NK-92 (cell line): ENCODE data around the gene KCNQ2.

Source experiments
- DNase-seq: peaks from one replicate; lab custom pipeline; 2025; ENCODE audit not compliant: unreplicated experiment; lab: John Stamatoyannopoulos, UW

The KCNQ2 gene

DNA sequence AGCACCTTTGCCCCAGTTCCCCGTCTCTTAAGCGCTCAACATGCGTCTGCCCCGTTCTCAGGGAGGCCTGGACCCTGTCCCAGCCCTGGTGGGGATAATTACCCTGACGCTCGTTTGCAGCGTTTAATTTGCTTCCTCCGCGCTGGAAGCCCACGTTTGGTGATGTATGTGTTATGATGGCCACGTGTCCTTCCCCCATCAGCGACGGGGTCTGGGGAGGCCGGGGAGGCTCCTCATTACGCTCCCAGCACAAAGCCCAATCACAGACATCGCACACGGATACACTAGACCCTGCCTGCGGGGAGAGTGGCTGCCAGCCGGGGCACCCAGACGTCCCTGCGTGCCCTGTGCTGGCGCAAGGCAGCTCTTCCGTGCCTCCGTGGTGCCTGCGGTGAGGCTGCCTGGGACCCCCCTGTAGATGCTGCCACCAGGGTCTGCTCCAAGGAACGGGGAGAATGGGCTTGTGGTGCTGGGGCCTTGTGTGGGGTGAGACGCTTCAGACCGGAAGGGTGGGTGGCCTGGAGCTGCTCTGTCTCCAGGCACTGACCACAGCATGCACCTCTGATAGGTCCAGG lies 101.1 kb downstream of the KCNQ2 start:
- DNase-seq: no peak

GRCh38 chr20:63370618-63371187 lies 101.8 kb downstream of the KCNQ2 start:
- no peak for DNase-seq

DNA sequence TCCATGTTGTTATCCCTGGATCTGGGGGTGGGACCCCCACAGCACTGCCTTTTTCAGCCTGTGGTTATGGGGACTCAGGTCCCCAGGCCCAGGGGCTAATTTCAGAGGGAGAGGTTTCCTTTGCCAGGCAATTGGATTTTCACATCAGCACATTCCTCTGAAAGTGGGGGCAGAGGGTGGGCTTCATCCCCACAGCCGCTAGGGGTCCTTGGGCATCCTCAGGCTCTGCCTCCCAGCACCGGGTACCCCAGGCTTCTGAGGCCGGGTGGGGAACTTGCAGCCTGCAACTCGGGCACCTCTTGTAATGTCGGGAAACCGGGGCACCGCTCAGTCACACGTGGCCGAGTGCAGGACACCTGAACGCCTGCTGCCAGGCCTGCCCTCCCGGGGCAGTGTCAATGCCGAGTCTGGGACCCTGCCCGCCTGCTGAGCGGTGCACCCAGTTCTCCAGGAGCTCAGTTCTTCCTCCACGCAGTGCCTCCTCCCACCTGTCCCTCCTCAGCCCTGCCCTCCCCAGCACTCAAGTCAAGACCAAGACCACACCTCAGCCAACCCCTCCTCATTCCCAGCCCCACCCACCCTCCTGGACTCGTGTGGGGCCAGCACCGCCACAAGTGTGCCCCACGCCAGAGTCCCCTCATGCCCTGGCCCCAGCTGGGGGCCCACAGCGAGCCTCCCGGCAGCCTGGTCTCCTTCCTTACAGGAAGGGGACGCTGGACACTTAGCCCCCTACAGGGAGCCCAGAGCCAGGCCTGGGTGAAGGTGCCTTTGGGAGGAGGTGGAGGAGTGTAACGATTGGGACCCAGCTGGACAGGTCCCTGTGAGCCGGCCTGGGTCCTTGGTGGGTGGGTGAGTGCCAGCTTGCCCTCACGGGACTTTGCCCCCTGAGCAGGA lies 102.5 kb downstream of the KCNQ2 start:
- DNase-seq: no peak

DNA sequence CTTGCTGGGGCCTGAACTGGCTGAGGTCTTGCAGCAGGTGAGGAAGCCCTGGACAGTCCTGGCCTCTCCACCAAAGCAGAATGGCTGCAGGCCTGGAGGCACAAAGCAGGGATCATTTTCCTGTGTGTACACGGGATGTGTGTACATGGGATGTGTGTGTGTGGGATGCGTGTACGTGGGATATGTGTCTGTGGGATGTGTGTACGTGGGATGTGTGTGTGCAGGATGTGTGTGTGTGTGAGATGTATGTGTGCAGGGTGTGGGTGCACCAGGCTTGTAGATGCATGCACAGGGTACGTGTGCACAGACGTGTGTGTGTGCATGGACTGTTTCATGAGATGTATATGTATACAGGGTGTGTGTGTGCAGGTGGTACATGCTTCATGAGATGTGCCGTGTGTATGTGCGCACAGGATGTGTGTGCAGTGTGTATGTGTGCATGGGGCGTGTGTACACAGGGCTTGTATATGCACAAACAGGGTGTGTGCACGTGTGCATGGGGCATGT lies 103.4 kb downstream of the KCNQ2 start:
- no peak for DNase-seq

- no peak for DNase-seq
Observed at GRCh38 chr20:63368151-63368550, 104.3 kb downstream of the KCNQ2 start.

- no peak for DNase-seq
Observed at GRCh38 chr20:63367446-63368055, 104.9 kb downstream of the KCNQ2 start.

DNA sequence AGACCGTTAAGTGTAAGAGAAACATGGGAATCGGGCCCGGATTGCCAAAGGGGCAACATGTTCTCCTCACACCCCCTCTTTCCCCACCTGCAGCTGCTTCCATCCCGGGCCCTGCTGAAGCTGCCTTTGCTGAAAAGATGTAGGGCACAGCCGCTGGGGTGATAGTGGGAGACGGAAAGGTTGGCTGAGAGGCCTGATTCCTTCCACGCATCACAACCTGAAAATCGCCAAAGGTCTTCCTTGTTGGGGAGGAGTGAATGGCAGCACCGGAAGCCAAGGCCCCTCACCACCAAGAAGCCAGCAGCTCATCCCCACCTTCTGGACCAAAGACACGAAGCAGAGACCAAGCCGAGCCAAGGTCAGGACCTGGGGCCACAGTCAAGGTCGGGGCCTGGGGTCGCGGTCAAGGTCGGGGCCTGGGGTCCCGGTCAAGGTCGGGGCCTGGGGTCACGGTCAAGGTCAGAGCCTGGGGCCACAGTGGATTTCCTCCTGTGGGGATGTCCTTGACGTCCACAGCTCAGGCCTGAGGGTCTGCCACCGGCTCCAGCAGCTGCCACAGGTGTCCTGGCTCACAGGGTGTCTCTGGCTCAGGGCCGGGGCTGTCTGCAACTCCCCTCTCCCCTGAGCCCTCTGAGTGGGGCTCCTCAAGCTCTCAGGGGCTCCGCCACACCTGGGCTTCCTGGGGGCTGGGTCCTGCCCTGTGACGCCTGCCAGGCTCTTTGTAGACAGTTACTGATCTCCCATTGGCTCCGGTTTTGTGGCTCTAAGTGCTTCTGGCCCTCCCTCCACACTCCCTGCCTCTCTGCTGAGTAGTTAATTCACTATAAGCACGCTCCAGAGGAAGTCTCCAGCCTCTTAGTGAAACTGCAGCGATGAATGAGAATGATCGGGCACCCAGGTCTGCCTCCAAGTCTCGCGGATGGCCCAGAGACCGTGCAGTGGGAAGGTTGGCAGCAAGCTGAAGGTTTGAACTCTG lies 105.8 kb downstream of the KCNQ2 start:
- no peak for DNase-seq

- DNase-seq: no peak
Observed at GRCh38 chr20:63365601-63366389, 106.7 kb downstream of the KCNQ2 start.

DNA sequence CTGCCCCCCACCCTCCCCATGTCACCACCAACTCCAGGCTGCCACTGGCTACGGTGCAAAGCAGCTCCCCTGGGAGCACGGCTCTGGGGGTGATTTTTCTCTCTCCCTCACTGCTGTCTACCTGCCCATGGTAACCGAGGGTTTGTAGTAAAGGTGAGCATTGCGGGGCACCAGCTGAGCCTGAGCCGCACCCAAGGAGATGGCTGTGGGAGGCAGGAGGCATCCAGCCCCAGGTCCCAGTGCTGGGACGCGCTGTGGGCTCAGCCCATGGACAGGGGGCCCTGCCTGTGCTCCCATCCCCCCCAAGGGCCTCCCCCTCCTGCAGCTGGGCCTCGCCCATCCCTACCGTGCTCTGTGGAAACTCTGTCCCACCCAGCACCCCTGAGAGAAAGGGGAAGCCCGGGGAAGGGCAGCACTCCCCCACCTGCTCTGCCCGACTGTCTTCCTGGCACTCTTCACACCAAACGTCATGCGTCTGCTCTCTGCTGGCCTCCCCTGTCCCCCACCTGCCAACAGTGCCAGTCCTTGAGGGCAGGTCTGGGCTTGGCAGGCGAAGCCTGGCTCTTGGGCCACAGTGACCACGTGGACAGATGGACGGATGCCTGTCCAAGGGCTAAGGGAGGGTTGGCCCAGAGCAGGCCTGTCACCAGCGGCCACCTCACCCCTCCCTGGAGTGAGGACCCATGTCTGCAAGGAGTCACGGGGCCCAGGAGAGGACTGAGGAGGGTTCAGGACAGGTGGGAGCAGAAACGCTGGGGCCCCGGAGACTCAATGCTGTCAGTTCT lies 107.5 kb downstream of the KCNQ2 start:
- no peak for DNase-seq

- no peak for DNase-seq
Observed at GRCh38 chr20:63363981-63364561, 108.4 kb downstream of the KCNQ2 start.

- DNase-seq: no peak
Observed at GRCh38 chr20:63363013-63363957, 109.2 kb downstream of the KCNQ2 start.

DNA sequence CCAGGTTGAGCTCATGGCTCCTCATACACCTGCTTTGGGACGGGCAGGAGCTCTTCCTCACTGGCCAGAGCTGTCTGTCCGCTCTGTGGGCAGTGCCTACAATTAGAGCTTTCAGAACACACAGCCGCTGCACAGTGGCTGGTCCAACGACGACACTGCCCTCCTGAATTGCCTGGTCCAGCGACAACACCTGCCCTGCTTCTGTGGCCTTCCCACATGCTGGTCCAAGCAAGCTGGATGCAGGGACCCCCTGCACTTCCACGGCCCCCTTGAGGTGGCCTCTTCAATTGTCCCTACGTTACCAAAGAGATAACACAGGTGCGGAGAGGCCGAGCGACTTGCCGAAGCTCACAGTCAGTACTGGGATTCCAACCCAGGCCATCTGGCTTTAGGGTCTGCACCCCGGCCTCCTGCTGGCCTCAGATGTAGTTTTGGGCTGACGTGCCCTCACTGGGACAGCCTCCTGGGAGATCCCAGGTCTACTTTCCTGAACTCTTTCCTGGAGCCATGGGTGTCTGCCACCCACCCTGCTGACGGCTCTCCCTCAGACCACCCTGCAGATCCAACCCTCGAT lies 109.9 kb downstream of the KCNQ2 start:
- DNase-seq: no peak

- no peak for DNase-seq
Observed at GRCh38 chr20:63361519-63362435, 110.7 kb downstream of the KCNQ2 start.

- DNase-seq: no peak
Observed at GRCh38 chr20:63360850-63361518, 111.5 kb downstream of the KCNQ2 start, which contains the start of gene CHRNA4. Gene CHRNA4 (minus strand): TSS chr20:63361349. CDS start chr20:63361165, 184 bp downstream.
